ENCODE results near the gene CD2AP. TPM values are rescaled to one million over a fixed set of nuclear protein-coding genes. Genes with fewer than 3 reads are reported as not detected.

The CD2AP gene
- total RNA-seq, 2 donors from 2014 or later: 18.9 to 29.6 TPM

DNA sequence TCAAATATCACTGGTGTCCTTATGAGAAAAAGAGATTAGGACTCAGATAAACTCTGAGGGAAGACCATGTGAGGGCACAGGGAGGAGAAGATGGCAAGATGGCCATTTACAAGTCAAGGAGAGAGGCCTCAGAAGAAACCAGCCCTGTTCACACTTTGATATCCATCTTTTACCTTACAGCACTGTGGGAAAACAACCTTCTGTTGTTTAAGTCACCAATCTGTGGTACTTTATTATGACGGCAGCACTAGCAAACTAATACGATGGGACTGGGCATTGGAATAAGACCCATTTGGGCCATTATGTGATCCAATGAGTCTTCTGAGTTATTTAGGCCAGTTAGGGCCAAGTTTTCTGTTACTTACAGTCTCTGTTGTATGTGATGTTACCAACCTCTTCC is 26.4 kb upstream of the CD2AP start:
- DNase-seq (ENCODE audit: low spot score) (no peak), ATAC-seq (no peak)
- Mint-ChIP-seq H3K4me1 (ENCODE audit: low read depth in 2 of 2) (peaks cover 0 to 4% of the 10 kb centered on the region in 2 donors), H3K36me3 (no peaks in the 10 kb centered on the region), H3K27ac (no peak overlapping the region), H3K4me3 (no peak overlapping the region), H3K27me3 (no peaks in the 10 kb centered on the region), H3K9me3 (no peaks in the 10 kb centered on the region)

DNA sequence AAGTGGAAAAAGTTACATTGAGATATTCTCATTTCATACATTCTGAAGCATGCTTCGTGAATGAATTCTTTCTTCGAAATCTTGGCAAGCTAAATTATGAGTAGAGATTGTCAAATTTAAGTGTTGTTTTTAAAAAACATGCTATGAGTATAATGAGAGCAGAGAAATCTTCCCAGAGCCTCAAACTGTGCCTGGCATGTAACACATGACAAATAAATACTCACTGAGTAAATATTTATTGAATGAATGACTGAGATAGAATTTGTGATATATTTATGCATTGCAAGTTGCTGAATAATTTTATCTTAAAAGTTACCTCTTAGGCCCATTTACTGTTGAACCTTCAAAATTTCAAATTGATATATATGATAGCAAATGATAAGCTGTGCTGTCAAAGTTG is 24.7 kb upstream of the CD2AP start:
- no peaks in the 10 kb centered on the region for H3K4me1 Mint-ChIP-seq (ENCODE audit: low read depth in 2 of 2)
- H3K36me3 Mint-ChIP-seq: no peaks in the 10 kb centered on the region
- no peak overlapping the region for H3K4me3 Mint-ChIP-seq

DNA sequence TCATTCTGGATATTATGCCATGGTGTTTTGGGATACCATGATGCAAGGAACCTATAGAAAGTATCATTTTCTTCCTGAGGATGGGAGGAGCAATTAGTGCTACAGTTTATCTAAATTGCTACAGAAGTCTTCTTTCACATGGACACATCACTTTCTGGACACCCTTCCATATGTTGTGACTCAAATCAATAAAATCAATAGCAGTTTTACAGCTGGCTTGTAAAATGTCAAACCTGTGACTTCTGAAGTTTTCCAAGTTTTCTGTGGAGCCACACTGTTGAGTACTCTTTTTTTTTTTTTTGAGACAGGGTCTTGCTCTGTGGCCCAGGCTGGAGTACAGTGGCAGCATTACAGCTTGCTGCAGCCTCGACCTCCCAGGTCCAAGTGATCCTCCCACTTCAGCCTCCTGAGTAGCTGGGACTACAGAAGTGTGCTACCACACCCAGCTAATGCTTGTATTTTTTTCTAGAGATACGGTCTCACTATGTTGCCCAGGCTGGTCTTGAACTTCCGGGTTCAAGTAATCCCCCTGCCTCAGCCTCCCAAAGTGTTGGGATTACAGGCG is 24.1 kb upstream of the CD2AP start:
- Mint-ChIP-seq H3K36me3 (no peaks in the 10 kb centered on the region), H3K4me3 (no peak overlapping the region), H3K27me3 (no peaks in the 10 kb centered on the region), H3K9me3 (no peaks in the 10 kb centered on the region), H3K27ac (no peak overlapping the region), H3K4me1 (ENCODE audit: low read depth in 2 of 2) (no peaks in the 10 kb centered on the region)
- no peak for ATAC-seq
- DNase-seq (ENCODE audit: low spot score): no peak

More for the DNA sequence above, 24.7 kb upstream of the CD2AP start:
- no peaks in the 10 kb centered on the region for H3K9me3 Mint-ChIP-seq
- H3K27ac Mint-ChIP-seq: no peak overlapping the region
- ATAC-seq (no peak), DNase-seq (ENCODE audit: low spot score) (no peak)
- H3K27me3 Mint-ChIP-seq: no peaks in the 10 kb centered on the region

DNA sequence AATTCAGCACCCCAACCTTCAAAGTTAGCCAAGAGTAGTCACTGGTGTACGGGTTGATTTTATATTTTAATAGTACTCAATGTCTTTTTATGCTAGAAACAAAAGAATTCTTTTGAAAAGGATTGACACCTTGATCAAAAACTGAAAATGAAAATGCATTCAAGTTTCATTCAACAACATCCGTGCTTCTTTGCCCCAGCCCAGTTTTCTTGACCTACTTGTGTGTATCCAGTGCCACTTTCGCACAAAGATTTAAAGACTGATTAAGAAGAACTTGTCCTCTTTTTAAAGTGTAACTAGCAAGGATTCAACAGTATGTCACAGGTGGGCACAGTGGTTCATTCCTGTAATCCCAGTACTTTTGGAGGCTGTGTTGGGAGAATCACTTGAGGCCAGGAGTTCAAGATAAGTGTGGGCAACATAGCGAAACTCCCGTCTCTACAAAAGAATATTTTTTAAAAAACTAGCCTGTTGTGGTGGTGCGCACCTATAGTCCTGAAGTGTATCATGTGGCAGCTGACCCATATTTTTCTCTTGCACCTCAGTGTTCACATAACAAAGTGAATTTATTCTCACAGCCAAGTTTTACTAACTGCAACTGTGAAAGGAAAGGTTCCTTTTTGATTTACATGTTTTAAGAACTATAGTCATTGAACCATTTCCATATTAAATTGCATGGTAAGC is 22.7 kb upstream of the CD2AP start:
- H3K9me3 Mint-ChIP-seq: no peaks in the 10 kb centered on the region
- H3K36me3 Mint-ChIP-seq: no peaks in the 10 kb centered on the region
- H3K4me3 Mint-ChIP-seq: no peak overlapping the region
- no peaks in the 10 kb centered on the region for H3K4me1 Mint-ChIP-seq (ENCODE audit: low read depth in 2 of 2)
- ATAC-seq (no peak), DNase-seq (ENCODE audit: low spot score) (no peak)
- H3K27me3 Mint-ChIP-seq: peaks cover 0 to 3% of the 10 kb centered on the region in 2 donors
- H3K27ac Mint-ChIP-seq: no peak overlapping the region

DNA sequence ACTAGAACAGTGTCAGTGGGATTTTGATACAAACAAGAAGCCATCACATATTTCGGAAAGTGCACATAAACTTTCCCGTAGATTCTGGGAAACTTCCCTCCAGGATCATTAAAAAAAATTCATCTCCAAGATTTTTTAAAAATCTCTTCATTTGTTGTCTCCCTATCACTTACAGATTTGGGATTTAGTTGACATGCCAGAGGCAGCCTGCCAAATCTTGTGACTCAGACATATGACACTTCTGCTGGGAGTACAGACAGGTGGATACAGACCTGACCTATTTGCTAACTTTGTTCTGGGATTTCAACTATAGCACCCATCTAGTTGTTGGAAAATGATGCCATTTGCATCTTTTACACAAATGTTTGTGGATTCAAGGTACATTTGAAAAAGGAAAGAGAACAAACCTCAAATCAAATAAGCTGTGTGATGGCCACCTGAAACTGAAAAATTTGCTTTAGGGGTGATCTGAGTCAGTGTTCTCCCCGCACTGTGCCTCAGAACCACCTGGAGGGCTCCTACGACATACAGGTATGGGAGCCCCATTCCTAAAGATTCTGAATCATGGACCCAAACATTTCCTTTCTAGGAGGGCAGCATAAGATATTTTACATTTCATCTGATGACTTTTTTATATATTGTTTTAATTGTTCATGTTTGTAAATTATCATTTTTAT is 21.9 kb upstream of the CD2AP start:
- ATAC-seq (no peak), DNase-seq (ENCODE audit: low spot score) (no peak)
- H3K27ac Mint-ChIP-seq: no peak overlapping the region
- no peaks in the 10 kb centered on the region for H3K36me3 Mint-ChIP-seq
- peaks cover 0 to 3% of the 10 kb centered on the region in 2 donors for H3K27me3 Mint-ChIP-seq
- no peaks in the 10 kb centered on the region for H3K9me3 Mint-ChIP-seq
- no peak overlapping the region for H3K4me3 Mint-ChIP-seq
- H3K4me1 Mint-ChIP-seq (ENCODE audit: low read depth in 2 of 2): no peaks in the 10 kb centered on the region

DNA sequence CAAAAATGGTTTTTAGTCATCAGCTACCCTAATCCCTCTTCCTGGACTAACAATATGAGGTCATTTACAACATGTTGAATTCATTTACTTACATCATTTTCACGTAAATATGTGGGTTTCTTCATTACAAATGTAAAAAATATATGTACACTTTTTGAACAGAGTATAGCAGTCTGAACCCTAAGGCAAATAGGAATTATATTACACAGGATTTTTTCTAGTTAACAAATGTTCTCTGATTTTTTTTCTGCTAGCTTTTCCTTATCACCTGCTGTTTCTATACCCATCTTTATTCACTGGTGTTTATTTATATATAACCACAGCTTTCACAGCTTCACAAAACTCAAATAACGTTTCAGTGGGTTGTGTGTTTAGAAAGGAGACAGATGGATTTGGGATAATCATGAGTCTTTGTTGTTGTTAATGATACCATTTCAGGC is 21.0 kb upstream of the CD2AP start:
- Mint-ChIP-seq H3K4me1 (ENCODE audit: low read depth in 2 of 2) (no peaks in the 10 kb centered on the region), H3K9me3 (no peaks in the 10 kb centered on the region), H3K4me3 (no peak overlapping the region), H3K27me3 (peaks cover 0 to 3% of the 10 kb centered on the region in 2 donors), H3K27ac (no peak overlapping the region), H3K36me3 (no peaks in the 10 kb centered on the region)
- DNase-seq (ENCODE audit: low spot score) (no peak), ATAC-seq (no peak)

DNA sequence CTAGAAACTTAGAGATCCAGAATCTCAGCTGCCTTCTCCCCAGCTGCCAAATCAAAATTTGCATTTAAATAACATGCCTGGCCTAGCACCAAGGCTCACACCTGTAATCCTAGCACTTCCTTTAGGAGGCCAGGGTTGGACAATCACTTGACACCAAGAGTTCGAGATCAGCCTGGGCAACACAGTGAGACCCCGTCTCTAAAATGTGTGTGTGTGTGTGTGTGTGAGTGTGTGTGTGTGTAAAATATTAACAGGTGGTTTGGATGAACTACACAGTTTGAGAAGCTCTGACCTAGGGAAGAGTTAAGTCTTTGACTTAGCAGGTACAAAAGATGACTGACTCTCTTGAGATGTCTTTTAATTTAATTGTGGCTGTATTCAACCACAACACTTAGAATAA is 20.2 kb upstream of the CD2AP start:
- Mint-ChIP-seq H3K27me3 (peaks cover 0 to 3% of the 10 kb centered on the region in 2 donors), H3K4me1 (ENCODE audit: low read depth in 2 of 2) (no peaks in the 10 kb centered on the region), H3K27ac (no peak overlapping the region), H3K4me3 (no peak overlapping the region), H3K9me3 (no peaks in the 10 kb centered on the region), H3K36me3 (no peaks in the 10 kb centered on the region)
- no peak for ATAC-seq
- no peak for DNase-seq (ENCODE audit: low spot score)

DNA sequence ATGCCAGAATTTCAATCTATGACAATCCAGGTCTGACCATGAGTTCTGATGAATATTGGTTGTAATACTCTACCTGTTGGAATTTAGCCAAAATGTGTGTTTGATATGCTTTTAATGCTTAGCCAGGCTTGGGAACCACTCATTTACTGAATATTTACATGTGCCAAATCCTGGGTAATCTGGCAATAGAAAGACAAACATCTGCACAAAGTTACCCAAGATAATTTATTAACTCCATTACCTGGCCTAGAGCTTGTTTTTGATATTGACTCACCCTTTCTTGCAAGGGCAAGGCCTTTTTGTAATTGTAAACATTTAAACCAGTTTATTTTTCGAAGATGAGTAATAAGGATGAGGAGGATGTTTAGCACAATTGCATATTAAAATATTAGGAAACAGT is 13.5 kb upstream of the CD2AP start:
- H3K27me3 Mint-ChIP-seq: peaks cover 17 to 21% of the 10 kb centered on the region in 2 donors
- no peak for DNase-seq (ENCODE audit: low spot score)
- no peak overlapping the region for H3K4me3 Mint-ChIP-seq
- H3K9me3 Mint-ChIP-seq: no peaks in the 10 kb centered on the region
- H3K4me1 Mint-ChIP-seq (ENCODE audit: low read depth in 2 of 2): no peaks in the 10 kb centered on the region
- H3K36me3 Mint-ChIP-seq: no peaks in the 10 kb centered on the region
- no peak overlapping the region for H3K27ac Mint-ChIP-seq
- ATAC-seq: no peak

DNA sequence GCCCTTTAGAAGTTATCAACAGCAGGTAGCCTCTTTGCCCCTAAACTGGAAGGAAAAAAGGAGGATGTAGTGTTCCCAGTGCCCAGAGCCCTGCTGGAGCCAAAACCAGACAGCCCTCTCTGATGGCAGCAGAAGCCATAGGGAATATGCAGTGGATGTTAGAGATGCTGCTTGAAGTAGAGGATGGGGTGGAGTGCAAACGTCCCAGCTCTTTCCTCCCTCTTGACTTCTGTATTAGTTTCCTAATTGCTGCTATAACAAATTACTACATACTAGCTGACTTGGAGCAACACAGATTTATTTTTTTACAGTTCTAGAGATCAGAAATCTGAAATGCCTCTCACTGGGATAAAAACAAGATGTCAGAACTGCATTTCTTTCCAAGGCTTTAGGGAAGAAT is 12.5 kb upstream of the CD2AP start:
- DNase-seq (ENCODE audit: low spot score) (no peak), ATAC-seq (no peak)
- H3K9me3 Mint-ChIP-seq: no peaks in the 10 kb centered on the region
- H3K27me3 Mint-ChIP-seq: peaks cover 13 to 31% of the 10 kb centered on the region in 2 donors
- H3K4me3 Mint-ChIP-seq: no peak overlapping the region
- H3K36me3 Mint-ChIP-seq: no peaks in the 10 kb centered on the region
- H3K27ac Mint-ChIP-seq: no peak overlapping the region
- no peaks in the 10 kb centered on the region for H3K4me1 Mint-ChIP-seq (ENCODE audit: low read depth in 2 of 2)

DNA sequence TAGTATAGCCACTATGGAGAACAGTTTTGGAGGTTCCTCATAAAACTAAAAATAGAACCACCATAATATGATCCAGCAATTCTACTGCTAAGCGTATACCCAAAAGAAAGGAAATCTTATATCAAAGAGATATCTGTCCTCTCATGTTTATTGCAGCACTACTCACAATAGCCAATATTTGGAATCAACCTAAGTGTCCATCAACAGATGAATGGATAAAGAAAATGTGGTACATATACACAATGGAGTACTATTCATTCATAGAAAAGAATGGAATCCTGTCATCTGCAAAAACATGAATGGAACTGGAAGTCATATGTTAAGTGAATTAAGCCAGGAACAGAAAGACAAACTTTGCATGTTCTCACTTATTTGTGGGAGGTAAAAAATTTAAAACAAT is 5.7 kb upstream of the CD2AP start:
- H3K27me3 Mint-ChIP-seq: peaks cover 7 to 42% of the 10 kb centered on the region in 2 donors
- no peaks in the 10 kb centered on the region for H3K9me3 Mint-ChIP-seq
- DNase-seq (ENCODE audit: low spot score): no peak
- no peak overlapping the region for H3K27ac Mint-ChIP-seq
- no peaks in the 10 kb centered on the region for H3K36me3 Mint-ChIP-seq
- ATAC-seq: no peak
- H3K4me1 Mint-ChIP-seq (ENCODE audit: low read depth in 2 of 2): no peaks in the 10 kb centered on the region
- no peak overlapping the region for H3K4me3 Mint-ChIP-seq

DNA sequence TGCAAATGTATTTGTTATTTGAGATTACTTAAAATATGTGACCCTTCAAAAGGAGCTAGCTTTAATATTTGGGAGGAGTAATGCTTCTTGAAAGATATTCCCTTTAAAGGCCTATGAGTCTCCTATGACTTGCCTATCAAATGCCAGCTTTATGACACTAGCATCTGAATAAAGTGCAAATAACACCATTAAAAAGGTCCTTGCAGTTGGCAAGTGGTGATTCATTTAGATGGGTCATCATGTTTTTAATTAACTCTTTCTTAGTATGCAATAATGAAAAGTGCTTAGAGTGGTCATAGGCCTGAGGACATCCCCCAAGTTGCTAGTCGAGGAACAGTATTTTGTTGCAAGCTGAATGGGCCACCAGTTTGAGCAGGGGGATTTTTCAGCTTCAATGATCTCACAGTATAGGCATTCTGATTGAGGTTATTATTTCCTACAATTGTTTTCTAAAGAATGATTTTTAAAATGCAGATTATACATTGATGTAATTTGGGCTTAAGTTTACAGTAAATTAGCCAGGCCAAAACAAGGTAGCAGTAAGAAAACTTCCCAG is 3.7 kb upstream of the CD2AP start:
- Mint-ChIP-seq H3K27ac (no peak overlapping the region), H3K4me1 (ENCODE audit: low read depth in 2 of 2) (peaks cover 6 to 12% of the 10 kb centered on the region in 2 donors), H3K4me3 (no peak overlapping the region), H3K36me3 (no peaks in the 10 kb centered on the region), H3K9me3 (no peaks in the 10 kb centered on the region), H3K27me3 (peaks cover 1 to 26% of the 10 kb centered on the region in 2 donors)
- DNase-seq (ENCODE audit: low spot score) (no peak), ATAC-seq (no peak)

DNA sequence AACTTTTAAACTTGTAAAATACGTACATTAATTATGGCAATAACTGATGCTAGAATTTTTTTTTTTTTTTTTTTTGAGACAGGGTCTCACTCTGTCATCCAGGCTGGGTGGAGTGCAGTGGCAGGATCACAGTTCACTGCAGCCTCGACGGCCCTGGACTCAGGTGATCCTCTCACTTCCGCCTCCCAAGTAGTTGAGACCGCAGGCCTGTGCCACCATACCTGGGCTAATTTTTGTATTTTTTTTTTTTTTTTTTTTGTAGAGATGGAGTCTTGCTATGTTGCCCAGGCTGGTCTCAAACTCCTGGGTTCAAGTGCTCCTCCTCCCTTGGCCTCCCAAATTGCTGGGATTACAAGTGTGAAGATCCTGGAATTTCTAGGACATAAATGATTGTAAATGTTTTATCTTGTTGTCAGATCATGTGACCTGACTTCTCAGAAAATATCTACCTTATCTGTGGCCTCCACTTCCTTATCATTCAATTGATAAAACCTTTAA is 2.2 kb upstream of the CD2AP start:
- Mint-ChIP-seq H3K4me1 (ENCODE audit: low read depth in 2 of 2) (peaks cover 13 to 27% of the 10 kb centered on the region in 2 donors), H3K9me3 (no peaks in the 10 kb centered on the region), H3K4me3 (no peak overlapping the region), H3K27ac (no peak overlapping the region), H3K27me3 (peaks cover 0 to 11% of the 10 kb centered on the region in 2 donors), H3K36me3 (no peaks in the 10 kb centered on the region)
- no peak for ATAC-seq
- DNase-seq (ENCODE audit: low spot score): no peak

DNA sequence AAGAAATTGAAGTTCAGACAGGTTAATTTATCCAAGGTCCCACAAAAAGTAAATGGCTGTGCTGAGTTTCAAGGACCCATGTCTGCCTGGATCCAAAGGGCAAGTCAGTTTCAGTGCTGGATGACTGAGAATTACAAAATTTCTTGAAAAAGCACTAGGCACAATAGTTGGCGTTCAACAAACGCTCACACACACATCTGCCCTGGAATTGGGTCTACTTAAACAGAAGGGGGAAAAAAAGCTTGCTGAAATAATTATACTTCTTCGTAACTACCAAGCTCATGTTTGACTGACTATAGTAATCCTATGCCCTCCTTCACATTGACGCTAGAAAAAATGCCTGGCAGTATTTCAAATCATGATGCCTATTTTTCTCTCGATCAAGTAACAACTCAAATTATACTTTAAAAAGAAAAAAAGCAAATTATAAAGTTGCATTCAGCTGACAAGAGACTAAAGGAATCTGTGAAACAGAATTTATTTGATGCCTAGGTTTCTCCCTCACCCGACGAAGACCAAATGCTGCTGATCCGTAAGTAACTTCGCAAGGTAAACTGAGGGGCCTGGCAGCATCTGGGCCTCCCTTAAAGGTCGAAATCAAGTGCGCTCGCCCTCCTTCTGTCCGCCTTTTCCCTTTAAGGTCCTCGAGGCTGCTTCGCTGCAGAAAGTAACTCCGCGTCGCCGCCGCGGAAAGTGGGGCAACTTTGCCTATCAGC is 650 bp upstream of the CD2AP start:
- Mint-ChIP-seq H3K36me3 (no peaks in the 10 kb centered on the region), H3K9me3 (no peaks in the 10 kb centered on the region), H3K4me1 (ENCODE audit: low read depth in 2 of 2) (peaks cover 13 to 34% of the 10 kb centered on the region in 2 donors), H3K4me3 (peak overlapping the region; percentile 99), H3K27me3 (peaks cover 0 to 4% of the 10 kb centered on the region in 2 donors), H3K27ac (peak overlapping the region; percentile 75 to 99)
- DNase-seq (ENCODE audit: low spot score) (no peak), ATAC-seq (no peak)
